ENCODE data around the gene SOWAHC. TPM values are rescaled to one million over a fixed set of nuclear protein-coding genes. Genes with fewer than 3 reads are reported as not detected.
"Not testable (repeated sequence)": the region's sequence is repeated elsewhere in the genome, so short reads cannot be mapped to it uniquely, and the experiment has no call there.

Gene SOWAHC
- total and polyA plus RNA-seq, 8 donors = 10.0 to 14.4 (median 11.8) TPM

- Histone ChIP-seq H3K27ac (peak overlapping the region in 1 of 2 donors; percentile 42), H3K4me1 (peaks cover 7 to 21% of the 10 kb centered on the region in 2 donors), H3K36me3 (no peaks in the 10 kb centered on the region), H3K27me3 (no peaks in the 10 kb centered on the region), H3K4me3 (no peak overlapping the region), H3K9me3 (no peaks in the 10 kb centered on the region)
- TF ChIP-seq CTCF (IDR thresholded peaks at IDR 0.05) = no peak
- DNase-seq = no peak
- ATAC-seq = peak; percentile 51
- intact Hi-C loops (cut with DNase I) = no loop called here
Observed at GRCh38 chr2:109637749-109638570, 23.8 kb downstream of the SOWAHC start.

GRCh38 chr2:109638795-109639194 is 24.6 kb downstream of the SOWAHC start:
- Histone ChIP-seq H3K9me3 (no peaks in the 10 kb centered on the region), H3K27me3 (no peaks in the 10 kb centered on the region), H3K4me3 (no peak overlapping the region), H3K36me3 (no peaks in the 10 kb centered on the region), H3K27ac (no peak overlapping the region), H3K4me1 (peaks cover 7 to 21% of the 10 kb centered on the region in 2 donors)
- ATAC-seq (no peak), DNase-seq (no peak)
- no peak for TF ChIP-seq CTCF (IDR thresholded peaks at IDR 0.05)
- intact Hi-C loops (cut with DNase I) = no loop called here

- not testable (repeated sequence) for H3K9me3 ChIP-seq
Observed at GRCh38 chr2:109640000-109640399, 25.8 kb downstream of the SOWAHC start.

GRCh38 chr2:109644571-109645275 is 30.6 kb downstream of the SOWAHC start:
- no peak overlapping the region for H3K4me3 ChIP-seq
- ATAC-seq (peak; percentile 91), DNase-seq (peak in 2 of 4 donors; percentile 22 to 51)
- peak overlapping the region; percentile 58 to 74 for H3K27ac ChIP-seq
- TF ChIP-seq CTCF (IDR thresholded peaks at IDR 0.05) = no peak
- H3K27me3 ChIP-seq = no peaks in the 10 kb centered on the region
- no peaks in the 10 kb centered on the region for H3K36me3 ChIP-seq
- peaks cover 5 to 13% of the 10 kb centered on the region in 2 donors for H3K4me1 ChIP-seq
- H3K9me3 ChIP-seq = no peaks in the 10 kb centered on the region
- intact Hi-C loops (cut with DNase I) = no loop called here

More at GRCh38 chr2:109640000-109640399, 25.8 kb downstream of the SOWAHC start:
- H3K36me3 ChIP-seq; H3K27me3 ChIP-seq; intact Hi-C loops (cut with DNase I); ATAC-seq; DNase-seq; H3K4me3 ChIP-seq; H3K27ac ChIP-seq: not testable (repeated sequence)
- peaks cover 10 to 33% of the 10 kb centered on the region in 2 donors for H3K4me1 ChIP-seq

GRCh38 chr2:109645412-109646184 is 31.4 kb downstream of the SOWAHC start:
- H3K27ac ChIP-seq = peak overlapping the region in 1 of 2 donors; percentile 58

More at GRCh38 chr2:109645412-109646184, 31.4 kb downstream of the SOWAHC start:
- TF ChIP-seq CTCF (IDR thresholded peaks at IDR 0.05) = no peak
- DNase-seq (no peak), ATAC-seq (no peak)
- Histone ChIP-seq H3K27me3 (no peaks in the 10 kb centered on the region), H3K4me1 (peaks cover 5 to 13% of the 10 kb centered on the region in 2 donors), H3K4me3 (no peak overlapping the region), H3K36me3 (no peaks in the 10 kb centered on the region), H3K9me3 (no peaks in the 10 kb centered on the region)
- intact Hi-C loops (cut with DNase I) = no loop called here

Data from left lung (tissue), 10 donors.